WI38 (cell line): Measurements from ENCODE around the gene NAALADL2.

ENCODE experiments used
- H3K4me3 ChIP-seq: 2 replicates; pipeline ENCODE4 v1.5.1; 2011; ENCODE audit warnings: low read depth, mild to moderate bottlenecking, control low read depth, low read length
- TF ChIP-seq, protein P1 (sequence below): IDR thresholded peaks from 2 replicates; pipeline ENCODE4 v1.5.1; 2012; ENCODE audit warnings: low read depth, mild to moderate bottlenecking, control low read depth, low read length

The NAALADL2 gene

GRCh38 chr3:175836617-175837016 is 977.5 kb downstream of the NAALADL2 start:
- TF ChIP-seq, protein P1, sequence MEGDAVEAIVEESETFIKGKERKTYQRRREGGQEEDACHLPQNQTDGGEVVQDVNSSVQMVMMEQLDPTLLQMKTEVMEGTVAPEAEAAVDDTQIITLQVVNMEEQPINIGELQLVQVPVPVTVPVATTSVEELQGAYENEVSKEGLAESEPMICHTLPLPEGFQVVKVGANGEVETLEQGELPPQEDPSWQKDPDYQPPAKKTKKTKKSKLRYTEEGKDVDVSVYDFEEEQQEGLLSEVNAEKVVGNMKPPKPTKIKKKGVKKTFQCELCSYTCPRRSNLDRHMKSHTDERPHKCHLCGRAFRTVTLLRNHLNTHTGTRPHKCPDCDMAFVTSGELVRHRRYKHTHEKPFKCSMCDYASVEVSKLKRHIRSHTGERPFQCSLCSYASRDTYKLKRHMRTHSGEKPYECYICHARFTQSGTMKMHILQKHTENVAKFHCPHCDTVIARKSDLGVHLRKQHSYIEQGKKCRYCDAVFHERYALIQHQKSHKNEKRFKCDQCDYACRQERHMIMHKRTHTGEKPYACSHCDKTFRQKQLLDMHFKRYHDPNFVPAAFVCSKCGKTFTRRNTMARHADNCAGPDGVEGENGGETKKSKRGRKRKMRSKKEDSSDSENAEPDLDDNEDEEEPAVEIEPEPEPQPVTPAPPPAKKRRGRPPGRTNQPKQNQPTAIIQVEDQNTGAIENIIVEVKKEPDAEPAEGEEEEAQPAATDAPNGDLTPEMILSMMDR, result no peak
- H3K4me3 ChIP-seq, result no peak overlapping the region

- TF ChIP-seq, protein P1, result no peak
- H3K4me3 ChIP-seq, result no peak overlapping the region
These were observed 978.8 kb downstream of the NAALADL2 start for GRCh38 chr3:175837962-175838361.

GRCh38 chr3:175839366-175840005 is 980.4 kb downstream of the NAALADL2 start:
- H3K4me3 ChIP-seq, result no peak overlapping the region
- TF ChIP-seq, protein P1, result no peak

DNA sequence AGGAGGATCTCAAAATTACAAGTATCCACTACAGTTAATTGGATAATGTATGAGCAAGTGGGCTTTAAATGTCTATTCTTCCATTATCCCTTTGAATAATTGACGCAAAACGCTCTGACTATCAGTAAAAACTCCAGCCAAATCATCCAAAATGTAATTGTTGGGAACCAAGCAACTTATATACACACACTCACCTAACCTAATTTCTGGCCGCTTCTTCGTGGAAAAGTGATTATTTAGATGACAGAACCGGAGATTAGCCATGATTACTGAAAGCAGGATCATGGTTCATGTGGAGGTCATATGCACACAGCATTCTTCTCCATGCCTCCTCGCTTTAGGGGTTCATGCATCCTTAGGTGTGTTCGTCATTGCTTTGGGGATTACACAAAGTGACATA is 992.4 kb downstream of the NAALADL2 start:
- TF ChIP-seq, protein P1, result no peak
- H3K4me3 ChIP-seq, result no peak overlapping the region

GRCh38 chr3:175852560-175852959 is 993.4 kb downstream of the NAALADL2 start:
- TF ChIP-seq, protein P1, result no peak
- H3K4me3 ChIP-seq, result no peak overlapping the region

GRCh38 chr3:175857666-175858270 is 998.6 kb downstream of the NAALADL2 start:
- TF ChIP-seq, protein P1, result no peak
- H3K4me3 ChIP-seq, result no peak overlapping the region
